Endothelial cell of umbilical vein (primary cell): ENCODE measurements around the gene RIPOR3. TPM values are rescaled to one million over a fixed set of nuclear protein-coding genes. Genes with fewer than 3 reads are reported as not detected.

Experiments used
- BruUV-seq: library from RNA; stranded (reverse); fragments of 400-500 nt; replicated peaks from 2 replicates; lab custom pipeline; 2021; lab: Mats Ljungman, UMichigan
- CTCF ChIA-PET: fragments of 300-600, 350-600 bp; sonication (Branson Sonifier 250); formaldehyde crosslinking; loops from one replicate; lab custom pipeline; 2021; ENCODE audit warnings: antibody characterized with exemption, inconsistent platforms; lab: Charles Lee
- POLR2A ChIA-PET: fragments of 300-600, 350-600 bp; sonication (Branson Sonifier 250); formaldehyde crosslinking; loops from one replicate; lab custom pipeline; 2021; ENCODE audit warnings: antibody characterized with exemption, inconsistent platforms; lab: Charles Lee
- DNase-seq: peaks from one replicate; pipeline ENCODE4 v3.0.0-alpha.2; 2011; ENCODE audit warnings: low read depth, low spot score
- FAIRE-seq: peaks from 2 replicates; lab custom pipeline; 2011; peaks lifted over from hg19 to GRCh38; lab: Jason Lieb, UNC
- H2AFZ ChIP-seq: 2 replicates; pipeline ENCODE4 v1.6.0; 2012; ENCODE audit warnings: low read depth, low read length, control low read depth, inconsistent platforms
- H3K27ac ChIP-seq: 2 replicates; pipeline ENCODE4 v1.5.1; 2011; ENCODE audit warnings: low read depth, mild to moderate bottlenecking, control low read depth, low read length, moderate library complexity; ENCODE audit not compliant: insufficient read depth
- H3K27me3 ChIP-seq, 2 experiments: 2 replicates each; pipeline versions ENCODE4 v1.6.0 to v1.6.1; 2011; ENCODE audit warnings: low read length in 2 of 2, mixed read lengths in 1 of 2; ENCODE audit not compliant: control insufficient read depth in 2 of 2, insufficient read depth in 2 of 2
- H3K36me3 ChIP-seq, 2 experiments: 2 replicates in 1 of 2; 3 replicates in 1 of 2; pipeline ENCODE4 v1.5.1; 2011; ENCODE audit warnings: low read length in 2 of 2, mild to moderate bottlenecking in 1 of 2, moderate library complexity in 1 of 2; ENCODE audit not compliant: control insufficient read depth in 2 of 2, insufficient read depth in 2 of 2; ENCODE audit errors: extremely low read depth in 1 of 2
- H3K4me1 ChIP-seq: 3 replicates; pipeline ENCODE4 v1.5.1; 2011; ENCODE audit warnings: mild to moderate bottlenecking, low read length; ENCODE audit not compliant: control insufficient read depth, insufficient read depth; ENCODE audit errors: extremely low read depth
- H3K4me2 ChIP-seq: 2 replicates; pipeline ENCODE4 v1.6.1; 2011; ENCODE audit warnings: low read length, control low read depth, mixed read lengths; ENCODE audit not compliant: insufficient read depth
- H3K4me3 ChIP-seq, 3 experiments: fragments of 200-600 bp in 1 of 3; sonication (generic), shearing (Covaris generic) in 1 of 3; replicated peaks in 1 of 3; 2 replicates each; pipeline ENCODE4 v1.5.1; 2011 to 2016; ENCODE audit warnings: control low read depth in 3 of 3, low read length in 3 of 3, mild to moderate bottlenecking in 2 of 3, inconsistent platforms in 1 of 3, low read depth in 1 of 3, moderate library complexity in 1 of 3; ENCODE audit not compliant: insufficient read depth in 1 of 3
- H3K79me2 ChIP-seq: 2 replicates; pipeline ENCODE4 v1.6.0; 2012; ENCODE audit warnings: low read length, inconsistent platforms; ENCODE audit not compliant: control insufficient read depth, insufficient read depth
- H3K9ac ChIP-seq: replicated peaks from 2 replicates; pipeline ENCODE3; 2011; ENCODE audit warnings: low read length, control low read depth; ENCODE audit not compliant: insufficient read depth; ENCODE audit errors: extremely low read depth
- H3K9me1 ChIP-seq: replicated peaks from 3 replicates; pipeline ENCODE4 v1.6.0; 2011; ENCODE audit warnings: mild to moderate bottlenecking, low read length; ENCODE audit not compliant: control insufficient read depth, insufficient read depth; ENCODE audit errors: extremely low read depth
- H3K9me3 ChIP-seq: replicated peaks from 2 replicates; pipeline ENCODE4 v1.5.1; 2012; ENCODE audit warnings: low read length, inconsistent platforms; ENCODE audit not compliant: control insufficient read depth, insufficient read depth
- H4K20me1 ChIP-seq: replicated peaks from 2 replicates; pipeline ENCODE3; 2011; ENCODE audit warnings: mild to moderate bottlenecking, low read length; ENCODE audit not compliant: control insufficient read depth, insufficient read depth; ENCODE audit errors: extremely low read depth
- EZH2 ChIP-seq: IDR thresholded peaks from 2 replicates; pipeline ENCODE4 v1.6.1; 2012; ENCODE audit warnings: borderline replicate concordance, low read depth, mild to moderate bottlenecking, moderate library complexity, low read length, inconsistent platforms; ENCODE audit not compliant: severe bottlenecking
- FOS ChIP-seq: IDR thresholded peaks from 2 replicates; pipeline ENCODE4 v1.6.1; 2011; ENCODE audit warnings: mild to moderate bottlenecking, low read length, moderate library complexity, borderline replicate concordance; ENCODE audit not compliant: insufficient read depth
- GATA2 ChIP-seq: IDR thresholded peaks from 2 replicates; pipeline ENCODE4 v1.7.0; 2011; ENCODE audit warnings: low read depth, mild to moderate bottlenecking, moderate library complexity, mixed read lengths, low read length; ENCODE audit not compliant: insufficient read length, insufficient read depth
- JUN ChIP-seq: IDR thresholded peaks from 2 replicates; pipeline ENCODE4 v1.6.1; 2011; ENCODE audit warnings: borderline replicate concordance, low read depth; ENCODE audit not compliant: insufficient read length, insufficient read depth
- MYC ChIP-seq: IDR thresholded peaks from one replicate; pipeline ENCODE4 v1.6.1; 2011; ENCODE audit warnings: mild to moderate bottlenecking, low read depth, low read length
- POLR2A ChIP-seq: IDR thresholded peaks from 2 replicates; pipeline ENCODE4 v1.6.1; 2012; ENCODE audit warnings: low read depth, mild to moderate bottlenecking, control low read depth, low read length
- POLR2AphosphoS5 ChIP-seq: IDR thresholded peaks from 2 replicates; pipeline ENCODE4 v1.6.1; 2012; ENCODE audit warnings: low read depth, mild to moderate bottlenecking, control low read depth, low read length, moderate library complexity; ENCODE audit not compliant: insufficient read depth
- dilution Hi-C: fragments of 300-500 bp; cut with MboI; formaldehyde crosslinking; loops from one replicate; pipeline ENCODE4 v1.15.0; 2019; ENCODE audit warnings: low sequenced_read_pairs; ENCODE audit not compliant: extremely low pct_ligation_motif_present
- intact Hi-C: fragments of 100-400 bp; cut with micrococcal nuclease; formaldehyde crosslinking; loops from one replicate; pipeline ENCODE4 v1.10.0; 2022
- polyA plus RNA-seq, 4 experiments: library from polyadenylated mRNA; depleted of rRNA in 3 of 4; stranded (reverse) in 3 of 4; unstranded in 1 of 4; fragments of >200 nt; gene quantifications; 2 replicates each; pipeline versions ENCODE4 v1.2.1 to v1.2.3, GENCODE V29; 2011 to 2012; ENCODE audit warnings: missing spikeins in 1 of 4
- total RNA-seq: library from RNA; stranded (reverse); gene quantifications from 2 replicates; pipeline ENCODE4 v1.2.3, GENCODE V29; 2021
- TF ChIP-seq, protein P1 (sequence below), 2 donors: IDR thresholded peaks; 1 replicate in 1 of 2; 2 replicates in 1 of 2; pipeline ENCODE4 v1.5.1; 2011; ENCODE audit warnings: low read length in 2 of 2, mild to moderate bottlenecking in 2 of 2, moderate library complexity in 2 of 2, control low read depth in 1 of 2, inconsistent platforms in 1 of 2, low read depth in 1 of 2; ENCODE audit not compliant: insufficient read depth in 1 of 2; ENCODE audit errors: extremely low read depth in 1 of 2
- TF ChIP-seq, protein P2 (sequence below): IDR thresholded peaks from 2 replicates; pipeline ENCODE4 v1.6.1; 2011; ENCODE audit not compliant: insufficient read depth, insufficient read length

The RIPOR3 gene
- total and polyA plus RNA-seq, 2 donors (not counting 3 experiments of a cell fraction or from before 2014, with no cell fraction given) = not detected

DNA sequence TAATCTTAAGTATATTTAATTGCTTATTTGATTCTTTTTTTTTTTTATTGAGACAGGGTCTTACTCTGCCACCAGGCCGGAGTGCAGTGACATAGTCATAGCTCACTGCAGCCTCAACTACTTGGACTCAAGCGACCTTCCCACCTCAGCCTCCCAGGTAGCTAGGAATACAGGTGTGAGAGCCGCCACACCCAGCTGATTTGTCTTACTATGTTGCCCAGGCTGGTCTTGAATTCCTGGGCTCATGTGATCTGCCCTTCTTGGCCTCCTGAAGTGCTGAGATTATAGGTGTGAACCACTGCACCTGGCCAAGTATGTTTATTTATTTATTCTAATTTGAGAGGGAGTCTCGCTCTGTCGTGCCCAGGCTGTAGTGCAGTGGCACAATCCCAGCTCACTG, 142.9 kb downstream of the RIPOR3 start:
- FAIRE-seq (no peak), DNase-seq (no peak)
- H3K4me1 ChIP-seq = peaks cover 8% of the 10 kb centered on the region
- H3K4me3 ChIP-seq = no peak overlapping the region
- peaks cover 2 to 4% of the 10 kb centered on the region in 2 experiments for H3K36me3 ChIP-seq
- H4K20me1 ChIP-seq = no peaks in the 10 kb centered on the region
- no peaks in the 10 kb centered on the region for H3K27me3 ChIP-seq
- H3K9ac ChIP-seq = no peak overlapping the region
- H3K9me3 ChIP-seq = no peaks in the 10 kb centered on the region
- H3K4me2 ChIP-seq = no peak overlapping the region
- H3K79me2 ChIP-seq = peaks cover 92% of the 10 kb centered on the region
- TF ChIP-seq MYC (no peak), JUN (no peak), POLR2A (no peak), EZH2 (no peak), GATA2 (no peak), POLR2AphosphoS5 (no peak), FOS (no peak)
- TF ChIP-seq, protein P1, sequence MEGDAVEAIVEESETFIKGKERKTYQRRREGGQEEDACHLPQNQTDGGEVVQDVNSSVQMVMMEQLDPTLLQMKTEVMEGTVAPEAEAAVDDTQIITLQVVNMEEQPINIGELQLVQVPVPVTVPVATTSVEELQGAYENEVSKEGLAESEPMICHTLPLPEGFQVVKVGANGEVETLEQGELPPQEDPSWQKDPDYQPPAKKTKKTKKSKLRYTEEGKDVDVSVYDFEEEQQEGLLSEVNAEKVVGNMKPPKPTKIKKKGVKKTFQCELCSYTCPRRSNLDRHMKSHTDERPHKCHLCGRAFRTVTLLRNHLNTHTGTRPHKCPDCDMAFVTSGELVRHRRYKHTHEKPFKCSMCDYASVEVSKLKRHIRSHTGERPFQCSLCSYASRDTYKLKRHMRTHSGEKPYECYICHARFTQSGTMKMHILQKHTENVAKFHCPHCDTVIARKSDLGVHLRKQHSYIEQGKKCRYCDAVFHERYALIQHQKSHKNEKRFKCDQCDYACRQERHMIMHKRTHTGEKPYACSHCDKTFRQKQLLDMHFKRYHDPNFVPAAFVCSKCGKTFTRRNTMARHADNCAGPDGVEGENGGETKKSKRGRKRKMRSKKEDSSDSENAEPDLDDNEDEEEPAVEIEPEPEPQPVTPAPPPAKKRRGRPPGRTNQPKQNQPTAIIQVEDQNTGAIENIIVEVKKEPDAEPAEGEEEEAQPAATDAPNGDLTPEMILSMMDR (IDR thresholded peaks at IDR 0.05; ENCODE audit: extremely low read depth in 1 of 2, insufficient read depth in 1 of 2, low read depth in 1 of 2, low read length in 2 of 2) = no peak
- TF ChIP-seq, protein P2, sequence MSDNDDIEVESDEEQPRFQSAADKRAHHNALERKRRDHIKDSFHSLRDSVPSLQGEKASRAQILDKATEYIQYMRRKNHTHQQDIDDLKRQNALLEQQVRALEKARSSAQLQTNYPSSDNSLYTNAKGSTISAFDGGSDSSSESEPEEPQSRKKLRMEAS = no peak
- dilution Hi-C loops = no loop called here
- CTCF ChIA-PET = interaction anchor here (0.8 to 1.1 kb wide), 2 partner anchors 22 to 40 kb away, joined by 3 read pairs; no protein-coding TSS in a partner anchor
- H3K27ac ChIP-seq = no peak overlapping the region
- no peaks in the 10 kb centered on the region for H3K9me1 ChIP-seq
- intact Hi-C loops = no loop called here
- POLR2A ChIA-PET = no interaction called here
- no TSS peak for BruUV-seq
- H2AFZ ChIP-seq = no peak overlapping the region
